OCI-LY1 (cell line): Measurements from ENCODE around the gene ST3GAL5.

Experiments
- EZH2 ChIP-seq: fragments of 200-600 bp; sonication (generic), shearing (Covaris generic); IDR thresholded peaks from 2 replicates; pipeline ENCODE4 v1.8.0; 2017; ENCODE audit warnings: borderline replicate concordance, mixed run types, mild to moderate bottlenecking, antibody characterized with exemption, low read length, moderate library complexity, mixed read lengths
- TF ChIP-seq, protein P1 (sequence below): fragments of 200-600 bp; sonication (generic), shearing (Covaris generic); IDR thresholded peaks from 2 replicates; pipeline ENCODE4 v1.5.1; 2017; ENCODE audit warnings: mild to moderate bottlenecking, antibody characterized with exemption, low read length, moderate library complexity, mixed read lengths

DNA sequence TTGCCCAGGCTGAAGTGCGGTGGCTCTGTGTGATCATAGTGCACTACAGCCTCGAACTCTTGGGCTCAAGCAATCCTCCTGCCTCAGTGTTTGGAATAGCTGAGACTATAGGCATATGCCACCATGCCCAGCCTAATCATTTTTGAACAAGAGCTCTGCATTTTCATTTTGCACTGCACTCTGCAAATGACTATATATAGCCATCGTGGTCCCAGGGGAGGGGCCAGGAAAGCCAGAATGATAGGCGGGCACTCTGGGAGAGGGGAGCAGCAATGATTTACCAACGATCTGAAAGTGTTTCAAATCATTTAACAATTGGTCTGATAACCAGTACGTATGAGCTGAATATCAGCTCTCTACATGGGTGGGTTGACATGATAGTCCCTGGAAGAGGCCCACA is 22.3 kb upstream of the ST3GAL5 start:
- TF ChIP-seq, protein P1, sequence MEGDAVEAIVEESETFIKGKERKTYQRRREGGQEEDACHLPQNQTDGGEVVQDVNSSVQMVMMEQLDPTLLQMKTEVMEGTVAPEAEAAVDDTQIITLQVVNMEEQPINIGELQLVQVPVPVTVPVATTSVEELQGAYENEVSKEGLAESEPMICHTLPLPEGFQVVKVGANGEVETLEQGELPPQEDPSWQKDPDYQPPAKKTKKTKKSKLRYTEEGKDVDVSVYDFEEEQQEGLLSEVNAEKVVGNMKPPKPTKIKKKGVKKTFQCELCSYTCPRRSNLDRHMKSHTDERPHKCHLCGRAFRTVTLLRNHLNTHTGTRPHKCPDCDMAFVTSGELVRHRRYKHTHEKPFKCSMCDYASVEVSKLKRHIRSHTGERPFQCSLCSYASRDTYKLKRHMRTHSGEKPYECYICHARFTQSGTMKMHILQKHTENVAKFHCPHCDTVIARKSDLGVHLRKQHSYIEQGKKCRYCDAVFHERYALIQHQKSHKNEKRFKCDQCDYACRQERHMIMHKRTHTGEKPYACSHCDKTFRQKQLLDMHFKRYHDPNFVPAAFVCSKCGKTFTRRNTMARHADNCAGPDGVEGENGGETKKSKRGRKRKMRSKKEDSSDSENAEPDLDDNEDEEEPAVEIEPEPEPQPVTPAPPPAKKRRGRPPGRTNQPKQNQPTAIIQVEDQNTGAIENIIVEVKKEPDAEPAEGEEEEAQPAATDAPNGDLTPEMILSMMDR: no peak
- TF ChIP-seq EZH2: no peak
